HUES6 (cell line): ENCODE data around the gene GPR137.

ENCODE experiments used
- H3K27ac ChIP-seq: 2 replicates; pipeline ENCODE4 v1.7.0; 2013; ENCODE audit warnings: low read depth, mild to moderate bottlenecking, low read length, inconsistent platforms
- H3K27me3 ChIP-seq: 2 replicates; pipeline ENCODE4 v1.6.1; 2013; ENCODE audit warnings: low read length; ENCODE audit not compliant: control insufficient read depth, insufficient read depth
- H3K36me3 ChIP-seq: 2 replicates; pipeline ENCODE4 v1.6.1; 2013; ENCODE audit warnings: low read length; ENCODE audit not compliant: control insufficient read depth, insufficient read depth
- H3K4me1 ChIP-seq: 2 replicates; pipeline ENCODE4 v1.6.1; 2013; ENCODE audit warnings: low read length; ENCODE audit not compliant: control insufficient read depth, insufficient read depth
- H3K4me3 ChIP-seq: 2 replicates; pipeline ENCODE4 v1.5.1; 2013; ENCODE audit warnings: low read depth, low read length
- H3K9ac ChIP-seq: one replicate; pipeline ENCODE4 v1.6.1; 2013; ENCODE audit warnings: mild to moderate bottlenecking, low read length
- H3K9me3 ChIP-seq: 2 replicates; pipeline ENCODE4 v1.6.1; 2013; ENCODE audit warnings: low read depth, low read length; ENCODE audit not compliant: control insufficient read depth, insufficient read depth

The GPR137 gene

GRCh38 chr11:64250415-64251015, 35.1 kb upstream of the GPR137 start:
- peaks cover 16% of the 10 kb centered on the region for H3K36me3 ChIP-seq
- no peaks in the 10 kb centered on the region for H3K27me3 ChIP-seq
- H3K9me3 ChIP-seq, result no peaks in the 10 kb centered on the region
- H3K27ac ChIP-seq, result peak overlapping the region; percentile 10; the same call in 1 of the 2 replicates
- peak overlapping the region; percentile 59 for H3K9ac ChIP-seq
- peak overlapping the region; percentile 90 for H3K4me3 ChIP-seq
- H3K4me1 ChIP-seq, result peaks cover 49% of the 10 kb centered on the region

- Histone ChIP-seq H3K4me3 (peak within 1 kb of the TSS; percentile 90), H3K4me1 (peaks cover 48% of the 10 kb centered on the region), H3K27ac (peak within 1 kb of the TSS; percentile 10; the same call in 1 of the 2 replicates), H3K9me3 (no peaks in the 10 kb centered on the region), H3K9ac (peak within 1 kb of the TSS; percentile 79), H3K36me3 (peaks cover 22% of the 10 kb centered on the region), H3K27me3 (no peaks in the 10 kb centered on the region)
Measured at GRCh38 chr11:64251016-64251752, 34.5 kb upstream of the GPR137 start, which contains the start of gene PLCB3. Gene PLCB3, plus strand, starts transcription at chr11:64251530. Its CDS starts 120 bp downstream, at chr11:64251650.

GRCh38 chr11:64251753-64252002, 34.0 kb upstream of the GPR137 start:
- Histone ChIP-seq H3K4me1 (peaks cover 48% of the 10 kb centered on the region), H3K4me3 (peak overlapping the region; percentile 90), H3K36me3 (peaks cover 27% of the 10 kb centered on the region), H3K27ac (no peak overlapping the region), H3K9me3 (no peaks in the 10 kb centered on the region), H3K9ac (peak overlapping the region; percentile 79), H3K27me3 (no peaks in the 10 kb centered on the region)

- Histone ChIP-seq H3K36me3 (peaks cover 29% of the 10 kb centered on the region), H3K9ac (peak overlapping the region; percentile 79), H3K27me3 (no peaks in the 10 kb centered on the region), H3K4me3 (peak overlapping the region; percentile 90), H3K4me1 (peaks cover 48% of the 10 kb centered on the region), H3K9me3 (no peaks in the 10 kb centered on the region), H3K27ac (no peak overlapping the region)
Measured at GRCh38 chr11:64252003-64252872, 33.4 kb upstream of the GPR137 start.

GRCh38 chr11:64253043-64253442, 32.6 kb upstream of the GPR137 start:
- peaks cover 33% of the 10 kb centered on the region for H3K36me3 ChIP-seq
- no peak overlapping the region; the same call in 1 of the 2 replicates for H3K27ac ChIP-seq
- H3K4me3 ChIP-seq, result peak overlapping the region; percentile 37
- peaks cover 42% of the 10 kb centered on the region for H3K4me1 ChIP-seq
- no peaks in the 10 kb centered on the region for H3K27me3 ChIP-seq
- no peaks in the 10 kb centered on the region for H3K9me3 ChIP-seq
- peak overlapping the region; percentile 43 for H3K9ac ChIP-seq

GRCh38 chr11:64253481-64253880, 32.2 kb upstream of the GPR137 start:
- H3K9me3 ChIP-seq, result no peaks in the 10 kb centered on the region
- no peaks in the 10 kb centered on the region for H3K27me3 ChIP-seq
- H3K4me1 ChIP-seq, result peaks cover 38% of the 10 kb centered on the region
- H3K27ac ChIP-seq, result no peak overlapping the region
- 0 out of 2 replicates have a peak overlapping the region, but pooled peaks have one; percentile 37 for H3K4me3 ChIP-seq
- H3K9ac ChIP-seq, result no peak overlapping the region
- H3K36me3 ChIP-seq, result peaks cover 37% of the 10 kb centered on the region

GRCh38 chr11:64254326-64254725, 31.3 kb upstream of the GPR137 start:
- Histone ChIP-seq H3K27ac (no peak overlapping the region), H3K4me3 (no peak overlapping the region), H3K9me3 (no peaks in the 10 kb centered on the region), H3K4me1 (peaks cover 30% of the 10 kb centered on the region), H3K27me3 (no peaks in the 10 kb centered on the region), H3K9ac (no peak overlapping the region), H3K36me3 (peaks cover 46% of the 10 kb centered on the region)

- no peak overlapping the region for H3K27ac ChIP-seq
- H3K4me1 ChIP-seq, result peaks cover 19% of the 10 kb centered on the region
- H3K4me3 ChIP-seq, result no peak overlapping the region
- H3K9ac ChIP-seq, result no peak overlapping the region
- peaks cover 57% of the 10 kb centered on the region for H3K36me3 ChIP-seq
- no peaks in the 10 kb centered on the region for H3K9me3 ChIP-seq
- H3K27me3 ChIP-seq, result no peaks in the 10 kb centered on the region
Measured at GRCh38 chr11:64255135-64256128, 30.2 kb upstream of the GPR137 start.

- H3K36me3 ChIP-seq, result peaks cover 61% of the 10 kb centered on the region
- H3K4me1 ChIP-seq, result peaks cover 14% of the 10 kb centered on the region
- H3K27me3 ChIP-seq, result no peaks in the 10 kb centered on the region
- H3K9me3 ChIP-seq, result no peaks in the 10 kb centered on the region
- H3K9ac ChIP-seq, result peak overlapping the region; percentile 26
- H3K4me3 ChIP-seq, result no peak overlapping the region
- no peak overlapping the region for H3K27ac ChIP-seq
Measured at GRCh38 chr11:64256300-64256699, 29.3 kb upstream of the GPR137 start.

- H3K36me3 ChIP-seq, result peaks cover 81% of the 10 kb centered on the region
- H3K27me3 ChIP-seq, result no peaks in the 10 kb centered on the region
- no peak overlapping the region for H3K9ac ChIP-seq
- H3K4me3 ChIP-seq, result no peak overlapping the region
- peaks cover 3% of the 10 kb centered on the region for H3K4me1 ChIP-seq
- no peaks in the 10 kb centered on the region for H3K9me3 ChIP-seq
- no peak overlapping the region for H3K27ac ChIP-seq
Measured at GRCh38 chr11:64258356-64258755, 27.3 kb upstream of the GPR137 start.
